Activated naive CD4-positive, alpha-beta T cell treated with anti-CD3 and anti-CD28 coated beads, Interleukin-2, amount 10 ng/mL, durations not matched to agents 7 days and 5 days (primary cell): ENCODE measurements around the gene GAB2.
"Not testable (repeated sequence)": the region's sequence is repeated elsewhere in the genome, so short reads cannot be mapped to it uniquely, and the experiment has no call there.

Experiments
- CTCF ChIA-PET: fragments of 350-600 bp; sonication (Branson Sonifier 250); formaldehyde crosslinking; loops from one replicate; lab custom pipeline; 2021; ENCODE audit warnings: antibody characterized with exemption; lab: Charles Lee
- DNase-seq: peaks from one replicate; pipeline ENCODE4 v3.0.0-alpha.2; 2020
- H3K27ac Mint-ChIP-seq: one replicate; pipeline ENCODE4 v1.8.0; 2021; ENCODE audit warnings: mild to moderate bottlenecking, moderate library complexity, mixed read lengths
- H3K27me3 Mint-ChIP-seq: one replicate; pipeline ENCODE4 v1.8.0; 2021; ENCODE audit warnings: mild to moderate bottlenecking, mixed read lengths
- H3K36me3 Mint-ChIP-seq: one replicate; pipeline ENCODE4 v1.8.0; 2021; ENCODE audit warnings: mixed read lengths
- H3K4me1 Mint-ChIP-seq: one replicate; pipeline ENCODE4 v1.8.0; 2021; ENCODE audit warnings: mixed read lengths
- H3K4me3 Mint-ChIP-seq: one replicate; pipeline ENCODE4 v1.8.0; 2021; ENCODE audit warnings: mild to moderate bottlenecking, moderate library complexity, mixed read lengths
- H3K9me3 Mint-ChIP-seq: one replicate; pipeline ENCODE4 v1.8.0; 2021; ENCODE audit warnings: mixed read lengths

Gene GAB2

GRCh38 chr11:78311702-78312371 lies 105.8 kb downstream of the GAB2 start:
- H3K36me3 Mint-ChIP-seq: no peaks in the 10 kb centered on the region
- H3K27me3 Mint-ChIP-seq: peaks cover 12% of the 10 kb centered on the region
- H3K4me1 Mint-ChIP-seq: peaks cover 39% of the 10 kb centered on the region
- CTCF ChIA-PET: interaction anchor here (0.9 to 1.3 kb wide), 2 partner anchors 19 to 20 kb away, joined by 3 to 7 read pairs; no protein-coding TSS in a partner anchor
- H3K27ac Mint-ChIP-seq: peak overlapping the region; percentile 33
- DNase-seq: no peak
- H3K4me3 Mint-ChIP-seq: no peak overlapping the region
- no peaks in the 10 kb centered on the region for H3K9me3 Mint-ChIP-seq

DNA sequence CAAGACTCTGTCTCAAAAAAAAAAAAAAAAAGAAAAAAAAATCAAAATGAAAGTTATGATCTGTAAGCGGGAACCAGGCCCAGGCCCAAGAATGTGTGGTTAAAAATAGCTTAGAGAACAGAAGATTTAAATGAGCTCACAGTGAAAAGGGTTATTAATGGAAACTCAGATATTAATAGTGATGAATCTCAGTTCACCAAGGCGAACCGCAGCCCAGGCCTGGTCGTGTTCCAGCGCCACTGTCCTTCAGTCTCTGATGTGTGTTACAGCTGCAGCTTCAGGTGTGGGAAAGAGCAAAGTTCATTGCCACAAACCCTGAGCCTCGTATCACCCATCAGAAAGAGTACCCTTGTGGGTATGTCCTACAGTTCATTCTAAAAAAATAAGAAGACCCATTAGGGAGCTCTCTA lies 107.1 kb downstream of the GAB2 start:
- no peaks in the 10 kb centered on the region for H3K9me3 Mint-ChIP-seq
- no peak for DNase-seq
- H3K4me3 Mint-ChIP-seq: no peak overlapping the region
- H3K27me3 Mint-ChIP-seq: peaks cover 7% of the 10 kb centered on the region
- CTCF ChIA-PET: interaction anchor here (1.3 kb wide), 1 partner anchor 18 kb away, joined by 7 read pairs; no protein-coding TSS in a partner anchor
- H3K36me3 Mint-ChIP-seq: no peaks in the 10 kb centered on the region
- H3K27ac Mint-ChIP-seq: no peak overlapping the region
- peaks cover 39% of the 10 kb centered on the region for H3K4me1 Mint-ChIP-seq

- CTCF ChIA-PET: no interaction called here
- Mint-ChIP-seq H3K9me3 (peaks cover 1% of the 10 kb centered on the region), H3K36me3 (peaks cover 6% of the 10 kb centered on the region), H3K4me3 (no peak overlapping the region), H3K4me1 (peaks cover 3% of the 10 kb centered on the region), H3K27me3 (peaks cover 6% of the 10 kb centered on the region), H3K27ac (no peak overlapping the region)
- no peak for DNase-seq
These were observed 113.4 kb downstream of the GAB2 start for GRCh38 chr11:78304201-78304600.

DNA sequence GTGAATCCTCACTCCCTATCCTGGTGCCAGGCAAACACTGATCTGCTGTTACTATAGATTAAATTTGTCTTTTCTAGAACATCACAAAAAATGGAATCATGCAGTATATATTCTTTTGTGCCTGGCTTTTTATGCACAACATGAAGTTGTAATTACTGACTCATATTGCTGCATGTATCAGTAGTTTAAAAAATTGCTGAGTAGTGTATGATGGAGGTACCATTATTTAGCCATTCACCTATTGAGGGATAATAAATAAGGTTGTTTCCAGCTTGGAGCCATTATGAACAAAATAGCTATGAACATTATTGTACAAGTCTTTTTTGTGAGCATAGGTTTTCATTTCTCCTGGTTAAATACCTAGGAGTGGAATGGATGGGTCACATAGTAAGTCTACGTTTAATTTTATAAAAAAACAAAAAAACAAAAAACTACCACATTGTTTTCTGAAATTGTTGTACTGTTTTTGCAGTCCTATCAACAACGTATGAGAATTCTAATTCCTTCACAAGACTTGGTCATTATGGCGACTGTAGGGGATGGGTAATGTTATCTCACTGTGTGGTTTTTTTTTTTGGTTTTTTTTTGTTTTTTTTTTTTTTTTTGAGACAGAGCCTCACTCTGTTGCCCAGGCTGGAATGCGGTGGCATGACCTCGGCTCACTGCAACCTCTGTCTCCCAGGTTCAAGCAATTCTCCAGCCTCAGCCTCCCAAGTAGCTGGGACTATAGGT lies 117.3 kb downstream of the GAB2 start:
- no peak for DNase-seq
- Mint-ChIP-seq H3K36me3 (peaks cover 20% of the 10 kb centered on the region), H3K4me1 (no peaks in the 10 kb centered on the region), H3K4me3 (no peak overlapping the region), H3K9me3 (peaks cover 12% of the 10 kb centered on the region), H3K27ac (no peak overlapping the region), H3K27me3 (peaks cover 3% of the 10 kb centered on the region)
- CTCF ChIA-PET: no interaction called here

- no peak for DNase-seq
These were observed 118.5 kb downstream of the GAB2 start for GRCh38 chr11:78299000-78299710.

GRCh38 chr11:78298291-78298771 lies 119.3 kb downstream of the GAB2 start:
- CTCF ChIA-PET: interaction anchor here (1.2 kb wide), 1 partner anchor 27 kb away, joined by 3 read pairs; no protein-coding TSS in a partner anchor
- no peak for DNase-seq
- Mint-ChIP-seq H3K4me3 (no peak overlapping the region), H3K4me1 (peaks cover 3% of the 10 kb centered on the region), H3K27me3 (no peaks in the 10 kb centered on the region), H3K9me3 (peaks cover 18% of the 10 kb centered on the region), H3K36me3 (peaks cover 26% of the 10 kb centered on the region), H3K27ac (no peak overlapping the region)

More at GRCh38 chr11:78299000-78299710, 118.5 kb downstream of the GAB2 start:
- Mint-ChIP-seq H3K9me3 (peaks cover 15% of the 10 kb centered on the region), H3K27me3 (no peaks in the 10 kb centered on the region), H3K27ac (no peak overlapping the region), H3K36me3 (peaks cover 23% of the 10 kb centered on the region), H3K4me3 (no peak overlapping the region), H3K4me1 (no peaks in the 10 kb centered on the region)
- CTCF ChIA-PET: no interaction called here

GRCh38 chr11:78295991-78296930 lies 121.4 kb downstream of the GAB2 start:
- peaks cover 22% of the 10 kb centered on the region for H3K4me1 Mint-ChIP-seq
- H3K36me3 Mint-ChIP-seq: peaks cover 31% of the 10 kb centered on the region
- no peaks in the 10 kb centered on the region for H3K27me3 Mint-ChIP-seq
- CTCF ChIA-PET: no interaction called here
- H3K4me3 Mint-ChIP-seq: no peak overlapping the region
- H3K9me3 Mint-ChIP-seq: peaks cover 33% of the 10 kb centered on the region
- H3K27ac Mint-ChIP-seq: no peak overlapping the region
- DNase-seq: no peak

GRCh38 chr11:78295347-78295746 lies 122.3 kb downstream of the GAB2 start:
- CTCF ChIA-PET: no interaction called here
- H3K4me3 Mint-ChIP-seq: no peak overlapping the region
- peaks cover 38% of the 10 kb centered on the region for H3K36me3 Mint-ChIP-seq
- peaks cover 30% of the 10 kb centered on the region for H3K4me1 Mint-ChIP-seq
- H3K27ac Mint-ChIP-seq: no peak overlapping the region
- H3K27me3 Mint-ChIP-seq: no peaks in the 10 kb centered on the region
- no peak for DNase-seq
- peaks cover 40% of the 10 kb centered on the region for H3K9me3 Mint-ChIP-seq

- DNase-seq, H3K27me3 Mint-ChIP-seq, H3K27ac Mint-ChIP-seq, H3K4me3 Mint-ChIP-seq, CTCF ChIA-PET: not testable (repeated sequence)
- Mint-ChIP-seq H3K36me3 (peaks cover 48% of the 10 kb centered on the region), H3K4me1 (peaks cover 42% of the 10 kb centered on the region), H3K9me3 (peaks cover 47% of the 10 kb centered on the region)
These were observed 123.5 kb downstream of the GAB2 start for GRCh38 chr11:78294100-78294499.

DNA sequence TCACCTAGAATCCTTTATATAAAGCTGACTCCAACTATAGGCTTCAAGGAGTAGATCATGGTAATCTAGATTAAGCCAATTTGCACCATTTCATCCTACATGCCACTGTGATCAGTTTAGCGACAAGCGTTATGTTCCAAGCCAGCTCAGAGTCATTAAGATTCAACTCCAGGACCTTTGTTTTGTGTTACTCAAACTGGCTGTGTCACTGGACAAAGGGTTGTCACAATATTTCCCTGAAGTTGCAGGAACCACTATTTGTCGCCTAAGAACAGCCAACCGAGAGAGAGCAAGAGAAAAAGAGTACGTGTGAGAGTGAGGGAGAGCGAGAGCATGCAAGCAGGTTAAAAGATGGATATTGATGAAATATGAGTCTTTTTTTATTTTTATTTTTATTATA lies 124.1 kb downstream of the GAB2 start:
- peaks cover 50% of the 10 kb centered on the region for H3K36me3 Mint-ChIP-seq
- CTCF ChIA-PET: interaction anchor here (1.8 kb wide), 1 partner anchor 17 kb away, joined by 7 read pairs; no protein-coding TSS in a partner anchor
- no peak overlapping the region for H3K27ac Mint-ChIP-seq
- H3K4me1 Mint-ChIP-seq: peaks cover 47% of the 10 kb centered on the region
- peaks cover 51% of the 10 kb centered on the region for H3K9me3 Mint-ChIP-seq
- H3K4me3 Mint-ChIP-seq: no peak overlapping the region
- no peaks in the 10 kb centered on the region for H3K27me3 Mint-ChIP-seq
- no peak for DNase-seq

- Mint-ChIP-seq H3K9me3 (peaks cover 47% of the 10 kb centered on the region), H3K27ac (peak overlapping the region; percentile 96), H3K27me3 (no peaks in the 10 kb centered on the region), H3K4me3 (peak overlapping the region; percentile 48), H3K4me1 (peaks cover 50% of the 10 kb centered on the region), H3K36me3 (peaks cover 49% of the 10 kb centered on the region)
- DNase-seq: peak; percentile 67
- CTCF ChIA-PET: interaction anchor here (0.7 to 1.8 kb wide), 8 partner anchors 19 to 272 kb away, joined by 3 to 7 read pairs (median 3); partner anchors contain the start of genes KCTD21 and USP35
These were observed 125.4 kb downstream of the GAB2 start for GRCh38 chr11:78292109-78292803.

DNA sequence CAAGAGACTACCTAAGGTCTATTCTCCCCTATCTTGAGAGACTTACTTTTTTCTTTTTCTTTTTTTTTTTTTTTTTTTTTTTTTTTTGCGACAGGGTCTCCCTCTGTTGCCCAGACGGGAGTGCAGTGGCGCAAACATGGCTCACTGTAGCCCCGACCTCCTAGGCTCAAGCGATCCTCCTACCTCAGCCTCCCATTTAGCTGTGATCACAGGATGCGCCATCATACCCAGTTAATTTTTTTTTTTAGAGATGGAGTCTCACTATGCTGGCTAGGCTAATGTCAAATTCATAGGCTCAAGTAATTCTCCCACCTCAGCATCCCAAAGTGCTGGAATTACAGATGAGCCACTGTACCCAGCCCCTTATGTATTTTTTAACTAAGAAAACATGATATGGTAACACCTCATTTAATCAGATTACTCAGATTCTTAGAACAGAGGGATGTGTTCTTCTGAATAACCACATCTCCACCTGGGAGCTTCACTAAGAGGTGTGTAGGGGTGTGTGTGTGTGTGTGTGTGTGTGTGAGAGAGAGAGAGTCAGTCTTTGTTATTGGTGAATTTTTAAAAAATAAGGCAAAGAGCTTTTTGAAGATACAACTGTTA lies 126.0 kb downstream of the GAB2 start:
- peak; percentile 60 for DNase-seq
- CTCF ChIA-PET: interaction anchor here (0.9 to 1.1 kb wide), 4 partner anchors 21 to 273 kb away, joined by 3 to 4 read pairs (median 3); partner anchors contain the start of genes KCTD21 and USP35
- H3K36me3 Mint-ChIP-seq: peaks cover 49% of the 10 kb centered on the region
- peaks cover 50% of the 10 kb centered on the region for H3K4me1 Mint-ChIP-seq
- peak overlapping the region; percentile 96 for H3K27ac Mint-ChIP-seq
- H3K9me3 Mint-ChIP-seq: peaks cover 47% of the 10 kb centered on the region
- H3K4me3 Mint-ChIP-seq: peak overlapping the region; percentile 48
- no peaks in the 10 kb centered on the region for H3K27me3 Mint-ChIP-seq
